Erythroblast (primary cell): ENCODE results near the gene B3GALT5.
"Not testable (repeated sequence)": the region's sequence is repeated elsewhere in the genome, so short reads cannot be mapped to it uniquely, and the experiment has no call there.

Experiments used
- DNase-seq, 2 experiments: peaks; one replicate each; lab custom pipeline; 2025; lab: John Stamatoyannopoulos, UW
- GATA1 ChIP-seq: IDR thresholded peaks from 2 replicates; pipeline ENCODE4 v1.6.1; 2011; ENCODE audit warnings: low read depth, mild to moderate bottlenecking, control low read depth, low read length, moderate library complexity
- POLR2A ChIP-seq: IDR thresholded peaks from 2 replicates; pipeline ENCODE4 v1.6.1; 2011; ENCODE audit warnings: mild to moderate bottlenecking, low read length

Gene B3GALT5, protein sequence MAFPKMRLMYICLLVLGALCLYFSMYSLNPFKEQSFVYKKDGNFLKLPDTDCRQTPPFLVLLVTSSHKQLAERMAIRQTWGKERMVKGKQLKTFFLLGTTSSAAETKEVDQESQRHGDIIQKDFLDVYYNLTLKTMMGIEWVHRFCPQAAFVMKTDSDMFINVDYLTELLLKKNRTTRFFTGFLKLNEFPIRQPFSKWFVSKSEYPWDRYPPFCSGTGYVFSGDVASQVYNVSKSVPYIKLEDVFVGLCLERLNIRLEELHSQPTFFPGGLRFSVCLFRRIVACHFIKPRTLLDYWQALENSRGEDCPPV

DNA sequence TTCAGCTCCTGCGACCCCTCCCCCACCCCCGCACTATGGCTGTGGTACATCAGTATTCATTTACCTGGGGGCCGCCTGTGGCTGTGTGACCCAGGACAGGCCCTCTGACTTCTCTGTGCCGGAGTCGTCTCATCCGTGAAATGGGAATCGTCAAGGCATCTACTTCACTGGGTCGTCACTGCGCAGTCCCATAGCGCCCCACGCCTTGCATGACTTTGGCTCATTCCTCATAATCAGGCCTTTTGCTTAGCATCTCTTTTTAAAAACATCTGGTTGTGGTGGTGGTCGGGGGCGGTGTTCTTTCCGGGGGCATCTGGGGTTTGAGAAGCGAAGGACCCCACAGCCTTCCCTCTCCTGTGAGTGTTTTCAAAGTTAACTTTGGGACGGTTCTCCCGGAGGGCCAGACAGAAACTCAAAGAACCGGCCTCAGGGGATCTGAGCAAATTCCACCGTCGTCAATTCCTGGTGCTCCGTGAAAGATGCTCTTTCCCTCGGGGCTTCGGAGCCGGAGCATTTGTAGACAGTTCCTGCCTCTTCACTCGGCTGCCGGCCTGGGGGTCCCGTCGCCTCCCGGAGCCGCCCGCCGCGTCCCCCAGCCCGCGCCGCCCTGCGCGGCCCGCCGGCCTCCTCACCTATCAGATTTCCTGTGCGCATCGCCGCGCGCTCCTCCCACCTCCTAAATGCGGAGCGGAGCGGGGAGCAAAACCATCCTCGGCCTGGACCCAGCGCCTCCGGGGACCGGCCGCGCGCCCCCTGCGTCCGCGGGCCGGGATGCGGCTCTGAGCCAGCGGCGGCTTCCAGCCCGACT lies at the start of gene B3GALT5:
Gene B3GALT5 (plus strand): TSS at position 708 of the 808 bp plus-strand sequence. CDS start 47,620 bp downstream, outside the sequence.
- TF ChIP-seq GATA1 (no peak), POLR2A (no peak)
- DNase-seq, result no peak

DNA sequence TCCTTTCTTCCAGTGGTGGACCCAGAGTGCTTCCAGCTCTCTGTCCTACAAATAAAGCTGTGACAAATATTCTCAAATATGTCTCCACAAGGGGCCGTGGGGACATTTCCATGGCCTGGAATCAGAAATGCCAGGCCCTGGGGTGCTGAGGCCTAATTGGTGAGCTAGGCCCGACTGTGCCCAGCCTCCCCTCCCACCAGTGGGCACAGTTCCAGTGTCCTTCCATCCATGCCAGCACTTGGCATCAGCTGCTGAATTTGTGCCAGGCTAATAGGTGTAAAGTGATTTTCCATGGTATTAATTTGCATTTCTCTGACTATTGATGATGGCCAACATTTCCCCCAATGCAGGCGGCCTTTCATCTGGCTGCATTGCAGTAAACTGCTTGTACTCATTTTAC lies 48.5 kb upstream of the B3GALT5 start:
- TF ChIP-seq POLR2A (no peak), GATA1 (no peak)
- DNase-seq, result no peak

DNA sequence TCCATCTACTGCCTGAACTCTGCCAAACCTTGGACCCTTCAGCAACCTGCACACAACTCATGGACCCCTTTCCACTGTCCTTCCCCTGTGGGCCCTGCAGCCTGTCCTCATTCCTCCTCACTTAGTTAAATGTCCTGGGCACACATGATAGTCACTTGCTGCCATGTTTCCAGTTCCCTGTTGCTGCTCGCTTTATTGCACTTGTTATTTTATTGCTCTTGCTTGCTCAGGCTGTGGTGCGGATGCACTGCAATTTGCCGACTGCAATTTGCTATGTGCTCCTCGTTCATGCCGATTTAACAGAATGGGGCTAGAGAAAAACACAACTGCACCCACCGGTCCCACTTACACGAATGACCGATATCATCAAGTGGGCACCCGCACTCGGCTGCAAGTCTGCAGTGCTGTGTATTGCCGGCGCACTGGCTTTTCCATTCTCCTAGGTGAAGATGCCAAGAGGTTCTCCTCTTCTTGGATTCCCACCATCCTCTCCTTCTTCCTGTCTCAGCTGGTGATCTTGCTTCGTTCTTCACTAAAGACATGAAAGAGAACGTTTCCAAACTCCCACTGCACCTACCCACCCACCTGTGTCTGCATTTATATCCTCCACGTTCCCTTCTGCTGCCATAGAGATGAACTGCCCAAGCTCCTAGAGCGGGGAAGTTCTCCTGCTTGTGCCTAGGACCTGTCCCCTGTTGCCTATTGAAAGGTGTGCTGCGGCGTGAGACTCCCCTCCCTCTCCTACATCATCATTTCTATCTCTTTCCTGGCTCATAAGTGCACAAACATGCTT lies 45.4 kb upstream of the B3GALT5 start:
- TF ChIP-seq GATA1, result no peak
- TF ChIP-seq POLR2A, result no peak

DNA sequence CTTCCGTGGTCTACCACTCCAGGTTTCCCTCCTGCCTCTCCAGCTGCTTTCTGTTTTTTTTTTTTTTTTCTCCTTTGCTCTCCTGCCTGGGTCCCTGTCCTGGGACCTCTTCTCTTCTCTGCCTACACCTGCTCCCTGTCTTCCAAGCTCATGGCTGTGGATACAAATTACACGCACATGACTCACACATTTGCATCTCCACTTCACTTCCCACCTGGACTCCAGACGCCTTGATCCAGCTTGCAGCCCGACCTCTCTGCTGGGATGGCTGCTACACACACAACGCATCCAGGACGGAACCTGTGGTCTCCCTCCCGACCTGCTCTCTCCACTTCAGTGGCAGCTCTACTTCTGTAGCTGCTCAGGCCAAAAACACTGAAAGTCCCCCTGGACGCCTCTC lies 44.4 kb upstream of the B3GALT5 start:
- TF ChIP-seq GATA1 (no peak), POLR2A (no peak)
- no peak for DNase-seq

More for the DNA sequence above, 45.4 kb upstream of the B3GALT5 start:
- DNase-seq, result no peak

DNA sequence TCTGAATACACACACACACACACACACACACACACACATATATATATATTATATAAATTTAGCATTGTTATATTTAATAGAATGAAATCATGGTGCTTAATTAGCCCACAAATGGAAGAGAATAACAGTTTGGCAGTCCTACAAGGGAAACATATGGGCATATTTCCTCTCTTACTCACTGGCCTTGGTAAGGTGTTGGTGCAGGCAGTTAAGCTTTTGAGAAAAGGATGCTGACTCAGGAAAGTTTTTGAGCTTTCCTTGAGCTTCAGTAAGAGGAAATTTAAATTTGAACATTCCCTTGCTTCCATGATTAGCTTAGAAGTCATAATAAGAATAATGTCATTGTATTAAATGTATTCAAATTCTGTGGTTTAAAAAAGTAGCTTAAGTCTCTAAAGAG lies 37.0 kb upstream of the B3GALT5 start:
- no peak for TF ChIP-seq GATA1
- TF ChIP-seq POLR2A, result no peak
- DNase-seq, result no peak

DNA sequence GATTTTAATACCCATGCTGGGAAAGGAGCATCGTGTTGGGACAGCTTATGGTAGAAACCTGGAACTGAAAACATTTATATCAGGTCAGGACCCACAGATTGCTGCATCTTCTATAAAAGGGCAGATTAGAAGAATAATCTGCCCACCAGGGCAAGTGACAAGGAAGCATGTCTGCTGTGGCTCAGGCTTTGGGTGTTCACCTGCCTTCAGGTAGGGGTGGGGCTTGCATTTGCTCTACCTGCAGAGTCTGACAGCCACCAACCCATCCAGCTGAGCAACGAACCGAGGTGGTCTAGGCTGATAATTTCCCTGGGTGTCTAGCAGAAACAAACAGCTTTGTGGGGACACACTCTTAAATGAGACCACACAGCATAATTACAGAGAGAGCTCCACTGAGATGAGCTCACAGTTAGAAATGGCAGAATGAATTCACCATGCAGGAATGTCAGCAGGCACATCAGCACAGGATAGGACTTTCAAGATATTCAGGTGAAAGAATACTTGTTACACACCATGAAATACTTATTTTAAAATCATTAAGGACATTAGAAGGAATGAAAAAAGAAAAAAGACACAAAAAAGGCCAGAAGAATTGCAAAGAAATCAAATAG lies 36.1 kb upstream of the B3GALT5 start:
- TF ChIP-seq POLR2A (no peak), GATA1 (no peak)
- no peak for DNase-seq

DNA sequence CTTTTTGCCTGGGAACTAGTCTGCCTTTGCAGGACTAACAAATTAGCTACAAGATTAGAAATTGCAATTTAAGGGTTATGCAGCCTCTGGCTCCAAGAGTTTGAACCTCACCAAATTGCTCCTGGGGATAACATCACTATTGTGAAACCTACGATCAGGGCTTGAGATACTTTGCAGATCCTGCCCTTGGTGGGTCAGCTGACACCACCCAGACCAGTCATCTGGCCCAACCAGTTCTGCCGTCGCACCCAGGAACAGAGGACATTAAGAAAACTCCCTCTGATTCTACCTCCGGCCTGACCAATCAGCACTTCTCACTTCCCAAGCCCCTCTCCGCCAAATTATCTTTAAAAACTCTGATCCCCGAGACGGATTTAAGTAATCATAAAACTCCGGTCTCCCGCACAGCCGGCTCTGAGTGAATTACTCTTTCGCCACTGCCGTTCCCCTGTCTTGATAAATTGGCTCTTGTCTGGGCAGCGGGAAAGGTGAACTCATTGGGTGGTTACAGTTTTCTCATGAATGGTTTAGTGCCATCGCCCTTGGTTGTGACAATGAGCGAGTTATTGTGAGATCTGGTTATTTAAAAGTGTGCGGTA lies 32.9 kb upstream of the B3GALT5 start:
- TF ChIP-seq GATA1 (no peak), POLR2A (no peak)
- no peak for DNase-seq

DNA sequence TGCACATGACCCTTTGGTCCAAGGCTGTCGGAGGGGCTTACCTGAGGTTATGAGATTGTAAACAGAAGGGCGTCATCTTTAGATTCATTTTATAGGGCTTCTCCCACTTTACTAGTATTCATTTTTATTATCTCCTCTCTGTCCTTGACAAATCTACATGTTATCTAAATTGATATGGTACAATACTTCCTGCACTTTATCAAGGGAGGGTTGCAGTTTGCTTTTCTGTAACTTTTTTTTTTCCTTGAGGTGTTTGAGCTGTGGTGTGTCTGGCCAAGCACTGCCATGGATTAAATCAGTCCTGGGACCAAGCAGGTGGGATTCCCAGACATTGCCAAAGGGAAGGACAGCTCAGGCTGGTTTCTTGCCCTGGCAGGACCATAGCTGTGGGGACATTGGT lies 32.0 kb upstream of the B3GALT5 start:
- DNase-seq, result no peak
- TF ChIP-seq GATA1 (no peak), POLR2A (no peak)

DNA sequence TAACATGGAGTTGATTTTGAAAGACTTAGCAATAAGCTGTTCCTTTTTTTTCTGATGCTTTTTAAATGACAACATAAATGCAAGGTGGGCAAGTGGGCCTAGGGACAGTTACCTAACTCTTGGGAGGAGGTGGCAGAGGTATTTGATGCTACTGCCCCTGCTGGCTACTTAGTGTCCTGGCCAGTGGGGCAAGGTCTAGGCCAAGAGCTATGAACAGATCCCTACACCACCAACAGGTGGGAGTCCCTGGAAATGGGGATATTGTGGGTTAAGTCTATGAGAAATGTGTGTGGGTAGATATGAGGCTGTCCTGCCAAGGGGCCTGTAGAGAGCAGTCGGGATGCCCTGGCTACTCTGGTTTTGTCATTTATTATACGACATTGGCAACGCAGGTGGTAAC lies 31.3 kb upstream of the B3GALT5 start:
- no peak for TF ChIP-seq GATA1
- no peak for TF ChIP-seq POLR2A
- no peak for DNase-seq

DNA sequence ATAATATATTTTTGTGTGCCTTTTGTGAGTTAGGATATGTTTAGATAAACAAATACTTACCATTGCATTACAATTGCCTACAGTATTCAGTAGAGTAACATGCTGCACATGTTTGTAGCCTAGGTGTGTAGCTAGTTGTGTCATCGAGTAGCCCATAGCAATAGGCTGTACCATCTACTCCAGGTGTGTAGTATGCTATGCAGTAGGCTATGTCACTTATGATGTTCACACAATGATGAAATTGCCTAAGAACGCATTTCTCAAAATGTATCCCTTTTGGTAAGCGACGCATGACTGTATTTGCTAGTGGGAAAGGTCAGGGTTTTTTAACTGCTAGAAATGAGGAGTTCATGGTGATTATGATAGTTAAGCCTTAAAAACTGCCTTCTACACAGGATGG lies 30.0 kb upstream of the B3GALT5 start:
- TF ChIP-seq GATA1, result no peak
- no peak for TF ChIP-seq POLR2A

DNA sequence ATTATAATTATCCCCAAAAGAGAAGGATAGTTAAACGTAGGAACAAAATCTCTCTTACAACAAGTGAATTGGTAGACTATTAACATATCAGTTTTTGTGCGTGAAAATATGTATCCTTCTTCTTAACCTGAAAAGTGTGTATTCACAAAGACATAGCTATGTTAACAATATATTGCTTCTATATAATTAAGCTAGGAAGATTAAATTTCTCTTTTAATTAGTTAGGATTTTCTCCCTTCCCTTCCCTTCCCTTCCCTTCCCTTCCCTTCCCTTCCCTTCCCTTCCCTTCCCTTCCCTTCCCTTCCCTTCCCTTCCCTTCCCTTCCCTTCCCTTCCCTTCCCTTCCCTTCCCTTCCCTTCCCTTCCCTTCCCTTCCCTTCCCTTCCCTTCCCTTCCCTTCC lies 29.2 kb upstream of the B3GALT5 start:
- DNase-seq, result not testable (repeated sequence)

More for the DNA sequence above, 30.0 kb upstream of the B3GALT5 start:
- DNase-seq, result no peak

DNA sequence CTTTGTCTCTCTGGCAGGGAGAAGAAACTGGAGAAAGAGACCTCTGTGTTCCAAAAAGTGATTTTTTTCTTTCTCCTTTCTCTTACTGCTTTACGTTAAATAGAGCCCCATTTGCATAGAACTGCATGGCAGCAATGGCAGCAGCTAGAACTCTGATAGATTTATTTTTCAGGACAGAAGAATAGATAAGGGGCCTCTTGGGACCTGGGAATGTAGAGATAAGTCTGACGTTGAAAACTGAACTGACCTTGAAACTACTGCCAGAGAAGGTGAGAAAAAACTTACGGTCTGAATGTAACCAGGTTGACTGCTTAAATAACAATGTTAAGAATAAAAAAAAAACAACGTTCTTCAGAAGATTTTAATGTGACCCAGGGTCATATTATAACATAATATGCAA lies 25.4 kb upstream of the B3GALT5 start:
- TF ChIP-seq GATA1 (no peak), POLR2A (no peak)
- DNase-seq, result no peak

DNA sequence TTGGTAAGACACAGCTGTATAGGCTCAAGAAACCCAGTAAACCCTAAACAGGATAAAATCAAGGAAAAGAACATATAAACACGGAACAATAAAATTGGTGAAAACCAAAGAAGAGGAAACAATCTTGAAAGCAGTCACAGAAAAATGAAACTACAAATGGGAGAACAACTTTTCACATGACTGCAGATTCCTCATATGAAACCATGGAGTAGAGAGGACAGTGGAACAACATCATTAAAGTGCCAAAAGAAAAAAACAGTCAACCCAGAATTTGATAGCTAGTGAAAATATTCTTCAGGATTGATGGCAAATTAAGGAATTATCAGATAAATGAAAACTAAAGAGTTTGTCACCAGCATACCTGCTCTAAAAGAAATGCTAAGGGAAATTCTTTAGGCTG lies 23.9 kb upstream of the B3GALT5 start:
- no peak for DNase-seq
- TF ChIP-seq GATA1 (no peak), POLR2A (no peak)
